Liver (tissue), 9 donors: ENCODE measurements around the gene BCL7C. TPM values are rescaled to one million over a fixed set of nuclear protein-coding genes. Genes with fewer than 3 reads are reported as not detected.

ENCODE experiments used
- DNase-seq: peaks from one replicate; pipeline ENCODE4 v3.0.0-alpha.2; 2017; ENCODE audit warnings: low spot score
- H3K27ac ChIP-seq, 2 donors: one replicate each; pipeline ENCODE4 v1.7.0; 2013; ENCODE audit warnings: inconsistent platforms in 2 of 2, low read length in 2 of 2, control low read depth in 1 of 2, low read depth in 1 of 2, mild to moderate bottlenecking in 1 of 2
- H3K27me3 ChIP-seq, 4 donors: one replicate each; pipeline versions ENCODE4 v1.6.1 to v1.7.0; 2013; ENCODE audit warnings: low read length in 3 of 4, inconsistent platforms in 1 of 4, mild to moderate bottlenecking in 1 of 4, moderate library complexity in 1 of 4; ENCODE audit not compliant: control insufficient read depth in 4 of 4, insufficient read depth in 4 of 4
- H3K36me3 ChIP-seq, 4 donors: one replicate each; pipeline versions ENCODE4 v1.6.1 to v1.7.0; 2013; ENCODE audit warnings: low read length in 3 of 4, mild to moderate bottlenecking in 3 of 4, low read depth in 1 of 4, moderate library complexity in 1 of 4; ENCODE audit not compliant: control insufficient read depth in 4 of 4, insufficient read depth in 3 of 4
- H3K4me1 ChIP-seq, 4 donors: one replicate each; pipeline versions ENCODE4 v1.6.1 to v1.7.0; 2013; ENCODE audit warnings: low read length in 3 of 4, mild to moderate bottlenecking in 3 of 4, moderate library complexity in 1 of 4; ENCODE audit not compliant: control insufficient read depth in 4 of 4, insufficient read depth in 4 of 4
- H3K4me3 ChIP-seq, 3 donors: one replicate each; pipeline versions ENCODE4 v1.6.1 to v1.7.0; 2013; ENCODE audit warnings: low read length in 3 of 3, control low read depth in 1 of 3, low read depth in 1 of 3, mild to moderate bottlenecking in 1 of 3
- H3K9ac ChIP-seq, 2 donors: one replicate each; pipeline ENCODE4 v1.7.0; 2013; ENCODE audit warnings: low read length in 2 of 2, mild to moderate bottlenecking in 2 of 2, moderate library complexity in 2 of 2, control low read depth in 1 of 2, low read depth in 1 of 2
- H3K9me3 ChIP-seq, 4 donors: one replicate each; pipeline versions ENCODE4 v1.6.1 to v1.7.0; 2013; ENCODE audit warnings: low read length in 3 of 4; ENCODE audit not compliant: control insufficient read depth in 4 of 4
- ATF3 ChIP-seq: IDR thresholded peaks from 2 replicates; pipeline ENCODE4 v1.6.1; 2016; ENCODE audit warnings: antibody characterized with exemption
- CTCF ChIP-seq: fragments of 150-350 bp; IDR thresholded peaks from 2 replicates; pipeline ENCODE4 v1.5.1; 2017; ENCODE audit warnings: improper control_type of control experiment, low read depth, low read length; ENCODE audit not compliant: missing input control
- EGR1 ChIP-seq, 2 donors: IDR thresholded peaks; 2 replicates each; pipeline ENCODE4 v1.6.1; 2016 to 2018; ENCODE audit warnings: antibody characterized with exemption in 2 of 2, low read depth in 2 of 2
- FOXA2 ChIP-seq: IDR thresholded peaks from 2 replicates; pipeline ENCODE4 v1.6.1; 2016; ENCODE audit warnings: antibody characterized with exemption
- GABPA ChIP-seq, 2 donors: IDR thresholded peaks in 1 of 2; conservative IDR thresholded peaks in 1 of 2; 2 replicates each; pipeline ENCODE4 v1.6.1; 2016; ENCODE audit warnings: antibody characterized with exemption in 2 of 2, mild to moderate bottlenecking in 1 of 2, moderate library complexity in 1 of 2
- HNF4G ChIP-seq: IDR thresholded peaks from 2 replicates; pipeline ENCODE4 v1.6.1; 2016; ENCODE audit warnings: antibody characterized with exemption
- MAX ChIP-seq: IDR thresholded peaks from 2 replicates; pipeline ENCODE4 v1.6.1; 2016; ENCODE audit warnings: antibody characterized with exemption
- NR2F2 ChIP-seq: IDR thresholded peaks from 2 replicates; pipeline ENCODE4 v1.6.1; 2016; ENCODE audit warnings: antibody characterized with exemption
- SP1 ChIP-seq: IDR thresholded peaks from 2 replicates; pipeline ENCODE4 v1.6.1; 2018; ENCODE audit warnings: antibody characterized with exemption, mild to moderate bottlenecking
- TAF1 ChIP-seq: conservative IDR thresholded peaks from 2 replicates; pipeline ENCODE4 v1.6.1; 2016; ENCODE audit warnings: antibody characterized with exemption, mild to moderate bottlenecking
- YY1 ChIP-seq: IDR thresholded peaks from 2 replicates; pipeline ENCODE4 v1.6.1; 2016; ENCODE audit warnings: antibody characterized with exemption, mild to moderate bottlenecking
- ZBTB33 ChIP-seq: IDR thresholded peaks from 2 replicates; pipeline ENCODE4 v1.6.1; 2016; ENCODE audit warnings: antibody characterized with exemption
- WGBS: extraction: QIAGEN DNeasy Blood & Tissue Kit; methylation state at CpG from one replicate; pipeline ENCODE4 v1.1.7; 2013; 5-methylcytosine and 5-hydroxymethylcytosine counted together
- polyA plus RNA-seq, 2 donors: library from polyadenylated mRNA; stranded (reverse) in 1 of 2; unstranded in 1 of 2; fragments of 200-250 nt in 1 of 2; fragments of >200 nt in 1 of 2; fragmentation: Nextera tagmentation in 1 of 2; extraction: Ambion mirVana in 1 of 2; gene quantifications; one replicate each; pipeline versions ENCODE4 v1.2.1 to v1.2.3, GENCODE V29; 2013 to 2015
- total RNA-seq, 2 donors: library from RNA; depleted of rRNA; stranded (reverse); fragments of >200 nt; gene quantifications; one replicate each; pipeline ENCODE4 v1.2.3, GENCODE V29; 2014
- donor health status: healthy.
- donor health status: healthy.
- donor health status: healthy.
- donor health status: healthy.
- donor health status: healthy.

The BCL7C gene
- total and polyA plus RNA-seq, 4 donors: 3.4 to 7.1 (median 5.5) TPM

- H3K27ac ChIP-seq: no peak overlapping the region
- WGBS: 96% methylated on average over 2 of the region's 2 CpGs
- no peak for DNase-seq
These were observed 40.1 kb downstream of the BCL7C start for GRCh38 chr16:30853758-30854157.

GRCh38 chr16:30850246-30850645 lies 43.6 kb downstream of the BCL7C start:
- no peak overlapping the region for H3K9ac ChIP-seq
- H3K4me3 ChIP-seq: no peak overlapping the region
- 70% methylated on average over 1 of the region's 1 CpG for WGBS
- no peaks in the 10 kb centered on the region for H3K9me3 ChIP-seq
- no peak for TF ChIP-seq ATF3
- no peak for TF ChIP-seq MAX
- no peak for TF ChIP-seq EGR1 (IDR thresholded peaks at IDR 0.05; ENCODE audit: low read depth in 2 of 2)
- no peak for TF ChIP-seq GABPA (IDR thresholded peaks at IDR 0.05 in 1 of 2, conservative IDR thresholded peaks at IDR 0.05 in 1 of 2)
- no peak for TF ChIP-seq SP1
- TF ChIP-seq FOXA2: no peak
- no peak for TF ChIP-seq TAF1
- TF ChIP-seq CTCF: no peak
- peaks cover 0 to 5% (median 4%) of the 10 kb centered on the region in 4 donors for H3K4me1 ChIP-seq
- no peak for DNase-seq
- H3K27ac ChIP-seq: no peak overlapping the region
- H3K36me3 ChIP-seq: no peaks in the 10 kb centered on the region
- no peaks in the 10 kb centered on the region for H3K27me3 ChIP-seq

More at GRCh38 chr16:30853758-30854157, 40.1 kb downstream of the BCL7C start:
- no peaks in the 10 kb centered on the region for H3K36me3 ChIP-seq
- no peaks in the 10 kb centered on the region for H3K27me3 ChIP-seq
- no peaks in the 10 kb centered on the region for H3K9me3 ChIP-seq
- H3K4me1 ChIP-seq: no peaks in the 10 kb centered on the region
- no peak overlapping the region for H3K9ac ChIP-seq
- TF ChIP-seq SP1 (no peak), CTCF (no peak), ZBTB33 (no peak), YY1 (no peak), NR2F2 (no peak), EGR1 (IDR thresholded peaks at IDR 0.05; ENCODE audit: low read depth in 2 of 2) (no peak), TAF1 (no peak), HNF4G (no peak)
- no peak overlapping the region for H3K4me3 ChIP-seq
